ENCODE data around the gene KLHL25.

Gene KLHL25

DNA sequence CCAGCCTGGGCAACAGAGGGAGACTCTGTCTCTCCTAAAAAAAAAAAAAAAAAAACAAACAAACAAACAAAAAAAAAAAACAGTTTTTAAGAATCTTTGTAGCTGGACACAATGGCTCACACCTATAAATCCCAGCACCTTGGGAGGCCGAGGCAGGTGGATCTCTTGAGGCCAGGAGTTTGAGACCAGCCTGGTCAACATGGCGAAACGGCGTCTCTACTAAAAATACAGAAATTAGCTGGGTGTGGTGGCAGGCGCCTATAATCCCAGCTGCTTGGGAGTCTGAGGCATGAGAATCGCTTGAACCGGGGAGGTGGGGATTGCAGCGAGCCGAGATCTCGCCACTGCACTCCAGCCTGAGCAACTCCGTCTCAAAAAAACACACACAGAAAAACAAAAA is 53.1 kb downstream of the KLHL25 start:
- Histone ChIP-seq H3K9me2 (replicated peaks; ENCODE audit: control insufficient read depth, low read length) (no peaks in the 10 kb centered on the region), H3K9me3 (ENCODE audit: control insufficient read depth, insufficient read depth, low read length) (no peaks in the 10 kb centered on the region), H4K20me1 (ENCODE audit: control insufficient read depth, insufficient read depth, low read depth, low read length) (no peaks in the 10 kb centered on the region), H3F3A (ENCODE audit: control insufficient read depth, insufficient read depth) (peaks cover 8% of the 10 kb centered on the region; the same call in 1 of the 2 replicates), H3K4me3 (ENCODE audit: low read length) (no peak overlapping the region), H3K4me2 (ENCODE audit: low read length) (no peak overlapping the region), H3K4me1 (ENCODE audit: control insufficient read depth, low read length) (no peaks in the 10 kb centered on the region), H3K27me3 (ENCODE audit: control insufficient read depth, low read length) (no peaks in the 10 kb centered on the region), H3K36me3 (ENCODE audit: control insufficient read depth, low read length) (peaks cover 91% of the 10 kb centered on the region), H3K79me2 (ENCODE audit: control insufficient read depth, low read length) (no peaks in the 10 kb centered on the region), H3K27ac (ENCODE audit: low read depth, low read length) (no peak overlapping the region)
- no peak for TF ChIP-seq EZH2phosphoT487 (IDR thresholded peaks at IDR 0.05; ENCODE audit: borderline replicate concordance, low read length)
- TF ChIP-seq, protein P1, sequence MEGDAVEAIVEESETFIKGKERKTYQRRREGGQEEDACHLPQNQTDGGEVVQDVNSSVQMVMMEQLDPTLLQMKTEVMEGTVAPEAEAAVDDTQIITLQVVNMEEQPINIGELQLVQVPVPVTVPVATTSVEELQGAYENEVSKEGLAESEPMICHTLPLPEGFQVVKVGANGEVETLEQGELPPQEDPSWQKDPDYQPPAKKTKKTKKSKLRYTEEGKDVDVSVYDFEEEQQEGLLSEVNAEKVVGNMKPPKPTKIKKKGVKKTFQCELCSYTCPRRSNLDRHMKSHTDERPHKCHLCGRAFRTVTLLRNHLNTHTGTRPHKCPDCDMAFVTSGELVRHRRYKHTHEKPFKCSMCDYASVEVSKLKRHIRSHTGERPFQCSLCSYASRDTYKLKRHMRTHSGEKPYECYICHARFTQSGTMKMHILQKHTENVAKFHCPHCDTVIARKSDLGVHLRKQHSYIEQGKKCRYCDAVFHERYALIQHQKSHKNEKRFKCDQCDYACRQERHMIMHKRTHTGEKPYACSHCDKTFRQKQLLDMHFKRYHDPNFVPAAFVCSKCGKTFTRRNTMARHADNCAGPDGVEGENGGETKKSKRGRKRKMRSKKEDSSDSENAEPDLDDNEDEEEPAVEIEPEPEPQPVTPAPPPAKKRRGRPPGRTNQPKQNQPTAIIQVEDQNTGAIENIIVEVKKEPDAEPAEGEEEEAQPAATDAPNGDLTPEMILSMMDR (IDR thresholded peaks at IDR 0.05; ENCODE audit: low read depth, low read length, poor library complexity, severe bottlenecking), result no peak

DNA sequence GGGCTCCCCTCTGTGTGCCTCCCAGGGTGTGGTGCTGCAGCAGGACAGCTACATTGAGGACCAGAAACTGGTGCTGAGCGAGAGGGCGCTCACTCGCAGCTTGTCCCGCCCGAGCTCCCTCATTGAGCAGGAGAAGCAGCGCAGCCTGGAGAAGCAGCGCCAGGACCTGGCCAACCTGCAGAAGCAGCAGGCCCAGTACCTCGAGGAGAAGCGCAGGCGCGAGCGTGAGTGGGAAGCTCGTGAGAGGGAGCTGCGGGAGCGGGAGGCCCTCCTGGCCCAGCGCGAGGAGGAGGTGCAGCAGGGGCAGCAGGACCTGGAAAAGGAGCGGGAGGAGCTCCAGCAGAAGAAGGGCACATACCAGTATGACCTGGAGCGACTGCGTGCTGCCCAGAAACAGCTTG is 53.7 kb downstream of the KLHL25 start:
- no peaks in the 10 kb centered on the region for H4K20me1 ChIP-seq (ENCODE audit: control insufficient read depth, insufficient read depth, low read depth, low read length)
- no peaks in the 10 kb centered on the region for H3K4me1 ChIP-seq (ENCODE audit: control insufficient read depth, low read length)
- H3F3A ChIP-seq (ENCODE audit: control insufficient read depth, insufficient read depth), result peaks cover 8% of the 10 kb centered on the region; the same call in 1 of the 2 replicates
- H3K27me3 ChIP-seq (ENCODE audit: control insufficient read depth, low read length), result no peaks in the 10 kb centered on the region
- no peaks in the 10 kb centered on the region for H3K9me2 ChIP-seq (replicated peaks; ENCODE audit: control insufficient read depth, low read length)
- H3K27ac ChIP-seq (ENCODE audit: low read depth, low read length), result no peak overlapping the region
- peaks cover 91% of the 10 kb centered on the region for H3K36me3 ChIP-seq (ENCODE audit: control insufficient read depth, low read length)
- no peaks in the 10 kb centered on the region for H3K79me2 ChIP-seq (ENCODE audit: control insufficient read depth, low read length)
- H3K4me3 ChIP-seq (ENCODE audit: low read length), result no peak overlapping the region
- H3K4me2 ChIP-seq (ENCODE audit: low read length), result no peak overlapping the region
- no peaks in the 10 kb centered on the region for H3K9me3 ChIP-seq (ENCODE audit: control insufficient read depth, insufficient read depth, low read length)
- no peak for TF ChIP-seq EZH2phosphoT487 (IDR thresholded peaks at IDR 0.05; ENCODE audit: borderline replicate concordance, low read length)
- TF ChIP-seq, protein P1 (IDR thresholded peaks at IDR 0.05; ENCODE audit: low read depth, low read length, poor library complexity, severe bottlenecking), result no peak

DNA sequence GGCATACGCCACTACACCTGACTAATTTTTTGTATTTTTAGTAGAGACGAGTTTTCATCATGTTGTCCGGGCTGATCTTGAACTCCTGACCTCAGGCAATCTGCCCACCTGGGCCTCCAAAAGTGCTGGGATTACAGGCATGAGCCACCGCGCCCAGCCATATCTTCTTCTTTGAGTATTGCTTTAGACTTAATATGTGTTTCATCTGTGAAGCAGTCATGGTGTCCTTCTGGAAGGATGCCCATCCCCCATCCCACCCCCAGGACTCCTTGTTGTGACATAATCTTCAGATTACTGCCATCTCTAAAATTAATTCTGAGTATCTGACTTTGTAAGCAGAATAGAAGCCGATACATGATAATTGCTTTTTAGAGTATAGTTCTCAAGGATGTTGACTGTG is 57.7 kb downstream of the KLHL25 start:
- Histone ChIP-seq H4K20me1 (ENCODE audit: control insufficient read depth, insufficient read depth, low read depth, low read length) (no peaks in the 10 kb centered on the region), H3F3A (ENCODE audit: control insufficient read depth, insufficient read depth) (peaks cover 8% of the 10 kb centered on the region; the same call in 1 of the 2 replicates), H3K27ac (ENCODE audit: low read depth, low read length) (no peak overlapping the region), H3K4me2 (ENCODE audit: low read length) (no peak overlapping the region), H3K36me3 (ENCODE audit: control insufficient read depth, low read length) (peaks cover 85% of the 10 kb centered on the region), H3K9me3 (ENCODE audit: control insufficient read depth, insufficient read depth, low read length) (no peaks in the 10 kb centered on the region), H3K79me2 (ENCODE audit: control insufficient read depth, low read length) (no peaks in the 10 kb centered on the region), H3K4me1 (ENCODE audit: control insufficient read depth, low read length) (no peaks in the 10 kb centered on the region), H3K27me3 (ENCODE audit: control insufficient read depth, low read length) (no peaks in the 10 kb centered on the region), H3K4me3 (ENCODE audit: low read length) (no peak overlapping the region), H3K9me2 (replicated peaks; ENCODE audit: control insufficient read depth, low read length) (no peaks in the 10 kb centered on the region)
- TF ChIP-seq, protein P1 (IDR thresholded peaks at IDR 0.05; ENCODE audit: low read depth, low read length, poor library complexity, severe bottlenecking), result no peak
- no peak for TF ChIP-seq EZH2phosphoT487 (IDR thresholded peaks at IDR 0.05; ENCODE audit: borderline replicate concordance, low read length)

All from DOHH2 (cell line).